ENCODE data around the gene WTAP.
"Not testable (repeated sequence)": the region's sequence is repeated elsewhere in the genome, so short reads cannot be mapped to it uniquely, and the experiment has no call there.

WTAP gene

GRCh38 chr6:159716247-159717096 is 10.8 kb upstream of the WTAP start:
- CTCF ChIA-PET, result no interaction called here
- POLR2A ChIA-PET, result interaction anchor here (2.5 kb wide), 1 partner anchor 11 kb away, joined by 13 read pairs; the partner anchor contains the start of gene WTAP
- DNase-seq (ENCODE audit: extremely low spot score), result no peak
- TF ChIP-seq CTBP1 (IDR thresholded peaks at IDR 0.05; ENCODE audit: borderline replicate concordance), result no peak
- TF ChIP-seq, protein P1, sequence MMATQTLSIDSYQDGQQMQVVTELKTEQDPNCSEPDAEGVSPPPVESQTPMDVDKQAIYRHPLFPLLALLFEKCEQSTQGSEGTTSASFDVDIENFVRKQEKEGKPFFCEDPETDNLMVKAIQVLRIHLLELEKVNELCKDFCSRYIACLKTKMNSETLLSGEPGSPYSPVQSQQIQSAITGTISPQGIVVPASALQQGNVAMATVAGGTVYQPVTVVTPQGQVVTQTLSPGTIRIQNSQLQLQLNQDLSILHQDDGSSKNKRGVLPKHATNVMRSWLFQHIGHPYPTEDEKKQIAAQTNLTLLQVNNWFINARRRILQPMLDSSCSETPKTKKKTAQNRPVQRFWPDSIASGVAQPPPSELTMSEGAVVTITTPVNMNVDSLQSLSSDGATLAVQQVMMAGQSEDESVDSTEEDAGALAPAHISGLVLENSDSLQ (IDR thresholded peaks at IDR 0.05), result no peak
- TF ChIP-seq NFRKB (IDR thresholded peaks at IDR 0.05), result no peak
- TF ChIP-seq ARNT (IDR thresholded peaks at IDR 0.05), result no peak
- TF ChIP-seq ELF4 (IDR thresholded peaks at IDR 0.05), result no peak
- no peak for TF ChIP-seq TARDBP (IDR thresholded peaks at IDR 0.05)
- no peak for TF ChIP-seq FOXM1 (IDR thresholded peaks at IDR 0.05; ENCODE audit: borderline replicate concordance)
- TF ChIP-seq FOXA1 (IDR thresholded peaks at IDR 0.05), result no peak
- no peak for TF ChIP-seq L3MBTL2 (conservative IDR thresholded peaks at IDR 0.05)
- no peak for TF ChIP-seq SUZ12 (IDR thresholded peaks at IDR 0.05)
- TF ChIP-seq HDGF (IDR thresholded peaks at IDR 0.05; ENCODE audit: borderline replicate concordance), result no peak
- TF ChIP-seq LEF1 (IDR thresholded peaks at IDR 0.05; ENCODE audit: borderline replicate concordance), result no peak

DNA sequence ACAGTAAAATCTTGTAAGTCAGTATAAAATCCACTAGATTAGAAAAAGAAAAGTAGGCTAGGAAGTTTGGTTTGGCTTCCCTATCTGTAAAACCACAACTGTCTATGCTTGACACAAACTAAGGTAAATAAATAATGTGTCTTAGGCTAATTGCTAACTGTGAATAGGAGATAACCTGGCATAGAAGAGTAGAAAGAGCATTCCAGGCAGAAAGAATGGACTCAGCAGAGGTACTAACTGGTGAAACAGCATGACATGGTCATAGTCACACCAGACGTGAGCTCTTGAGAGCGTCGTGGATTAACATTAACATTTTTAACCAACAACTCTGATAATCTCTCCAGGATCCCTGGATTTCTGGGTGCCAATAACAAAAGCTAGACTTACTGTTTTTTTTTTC is 8.7 kb upstream of the WTAP start:
- DNase-seq (ENCODE audit: extremely low spot score), result no peak
- POLR2A ChIA-PET, result interaction anchor here (2.5 kb wide), 1 partner anchor 9 kb away, joined by 13 read pairs; the partner anchor contains the start of gene WTAP
- TF ChIP-seq LEF1 (IDR thresholded peaks at IDR 0.05; ENCODE audit: borderline replicate concordance), result no peak
- TF ChIP-seq BHLHE40 (IDR thresholded peaks at IDR 0.05; ENCODE audit: borderline replicate concordance), result no peak
- CTCF ChIA-PET, result interaction anchor here (0.6 to 1.1 kb wide), 2 partner anchors 8 to 27 kb away, joined by 3 to 5 read pairs; partner anchors contain the start of gene WTAP

DNA sequence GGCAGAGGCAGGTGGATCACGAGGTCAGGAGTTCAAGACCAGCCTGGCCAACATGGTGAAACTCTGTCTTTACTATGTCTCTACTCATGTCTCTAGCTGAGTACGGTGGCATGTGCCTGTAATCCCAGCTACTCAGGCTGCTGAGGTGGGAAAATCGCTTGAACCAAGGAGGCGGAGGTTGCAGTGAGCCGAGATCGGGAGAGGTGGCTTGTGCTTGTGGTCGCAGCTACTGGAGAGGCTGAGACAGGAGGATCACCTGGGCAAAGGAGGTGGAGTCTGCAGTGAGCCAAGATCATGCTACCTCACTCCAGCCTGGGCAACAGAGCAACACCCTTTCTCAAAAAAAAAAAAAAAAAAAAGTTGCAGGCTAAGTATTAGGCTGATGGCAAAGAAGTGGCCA is 8.0 kb upstream of the WTAP start:
- ChIA-PET POLR2A (interaction anchor here (2.5 kb wide), 1 partner anchor 8 kb away, joined by 13 read pairs; the partner anchor contains the start of gene WTAP), CTCF (interaction anchor here (0.6 kb wide), 1 partner anchor 8 kb away, joined by 5 read pairs; the partner anchor contains the start of gene WTAP)
- no peak for DNase-seq (ENCODE audit: extremely low spot score)
- TF ChIP-seq SP1 (IDR thresholded peaks at IDR 0.05) (no peak), FOXA1 (IDR thresholded peaks at IDR 0.05) (no peak), L3MBTL2 (conservative IDR thresholded peaks at IDR 0.05) (no peak), ELF4 (IDR thresholded peaks at IDR 0.05) (no peak), FOXK2 (IDR thresholded peaks at IDR 0.05) (no peak), CTBP1 (IDR thresholded peaks at IDR 0.05; ENCODE audit: borderline replicate concordance) (no peak), ZNF384 (IDR thresholded peaks at IDR 0.05) (no peak), ARNT (IDR thresholded peaks at IDR 0.05) (no peak), HDGF (IDR thresholded peaks at IDR 0.05; ENCODE audit: borderline replicate concordance) (no peak), TARDBP (IDR thresholded peaks at IDR 0.05) (no peak), FOXM1 (IDR thresholded peaks at IDR 0.05; ENCODE audit: borderline replicate concordance) (no peak), LEF1 (IDR thresholded peaks at IDR 0.05; ENCODE audit: borderline replicate concordance) (no peak)

- CTCF ChIA-PET, result interaction anchor here (0.6 to 0.7 kb wide), 2 partner anchors 62 to 225 kb away, joined by 3 to 4 read pairs; no protein-coding TSS in a partner anchor
- DNase-seq (ENCODE audit: extremely low spot score), result peak; percentile 32
- POLR2A ChIA-PET, result interaction anchor here (1.1 kb wide), 1 partner anchor 70 kb away, joined by 7 read pairs; the partner anchor contains the start of genes MRPL18 and TCP1
- TF ChIP-seq ZNF384 (IDR thresholded peaks at IDR 0.05) (peak; percentile 98), FOXA1 (IDR thresholded peaks at IDR 0.05) (no peak), FOXK2 (IDR thresholded peaks at IDR 0.05) (no peak)
Measured at GRCh38 chr6:159720708-159721107, 6.6 kb upstream of the WTAP start.

DNA sequence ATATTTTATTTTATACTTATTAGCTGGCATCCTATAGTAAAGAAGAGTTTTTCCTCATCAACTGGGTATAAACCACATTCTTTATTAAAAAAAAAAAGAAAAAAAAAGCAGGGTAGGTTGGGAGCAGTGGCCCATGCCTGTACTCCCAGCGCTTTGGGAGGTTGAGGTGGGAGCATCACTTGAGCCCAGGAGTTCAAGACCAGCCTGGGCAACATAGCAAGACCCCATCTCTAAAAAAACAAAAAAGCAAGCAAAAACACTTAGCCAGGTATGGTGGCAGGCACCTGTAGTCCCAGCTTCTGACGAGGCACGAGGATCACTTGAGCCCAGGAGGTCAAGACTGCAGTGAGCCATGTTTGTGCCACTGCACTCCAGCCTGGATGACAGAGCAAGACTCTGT is 5.3 kb upstream of the WTAP start:
- POLR2A ChIA-PET; CTCF ChIA-PET; DNase-seq (ENCODE audit: extremely low spot score): not testable (repeated sequence)

DNA sequence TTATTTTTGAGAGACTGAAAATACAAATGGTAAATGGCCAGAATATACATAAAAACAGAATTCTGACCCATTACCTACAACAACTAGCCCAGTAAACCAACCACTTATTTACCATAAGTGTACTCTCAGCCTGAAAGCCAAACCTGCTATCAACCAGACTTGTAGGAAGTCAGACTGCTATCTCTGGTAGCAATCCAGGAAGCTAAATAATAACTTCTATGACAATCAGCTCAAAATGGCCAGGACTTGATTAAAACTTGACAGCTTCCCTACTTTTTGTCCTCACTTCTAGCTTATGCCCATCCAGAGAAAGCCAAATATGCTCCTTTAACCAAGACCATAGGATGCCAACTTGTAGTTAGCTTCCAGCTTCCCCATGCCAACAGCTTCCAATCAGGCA is 4.7 kb upstream of the WTAP start:
- DNase-seq (ENCODE audit: extremely low spot score), result no peak
- ChIA-PET POLR2A (interaction anchor here (1.0 to 1.2 kb wide), 2 partner anchors 65 to 68 kb away, joined by 3 to 4 read pairs; partner anchors contain the start of gene MRPL18), CTCF (no interaction called here)
- no peak for TF ChIP-seq L3MBTL2 (conservative IDR thresholded peaks at IDR 0.05)
- TF ChIP-seq SUZ12 (IDR thresholded peaks at IDR 0.05), result no peak

DNA sequence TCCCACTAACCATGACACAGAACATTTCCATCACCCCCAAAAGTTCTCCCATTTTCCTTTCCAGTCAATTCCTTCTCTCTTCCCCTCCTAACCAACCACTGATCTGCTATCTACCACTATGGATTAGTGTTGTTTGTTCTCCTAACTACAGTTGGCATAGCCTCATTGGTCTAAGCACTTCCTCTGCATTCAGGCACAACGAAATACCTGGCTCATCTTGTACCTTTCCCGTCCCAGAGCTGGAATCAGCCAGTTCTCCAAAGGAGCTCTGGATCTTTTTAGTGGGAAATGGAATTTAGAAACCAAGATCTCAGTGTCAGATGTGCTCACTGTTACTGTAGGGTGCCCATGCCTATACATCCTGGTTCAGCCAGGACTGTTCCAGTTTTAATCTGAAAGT is 4.0 kb upstream of the WTAP start:
- DNase-seq (ENCODE audit: extremely low spot score), result no peak
- no peak for TF ChIP-seq ZNF384 (IDR thresholded peaks at IDR 0.05)
- TF ChIP-seq NFRKB (IDR thresholded peaks at IDR 0.05), result no peak
- no peak for TF ChIP-seq FOXK2 (IDR thresholded peaks at IDR 0.05)
- no peak for TF ChIP-seq TARDBP (IDR thresholded peaks at IDR 0.05)
- TF ChIP-seq, protein P1 (IDR thresholded peaks at IDR 0.05), result no peak
- TF ChIP-seq ELF4 (IDR thresholded peaks at IDR 0.05), result no peak
- no peak for TF ChIP-seq ARNT (IDR thresholded peaks at IDR 0.05)
- TF ChIP-seq SP1 (IDR thresholded peaks at IDR 0.05), result no peak
- TF ChIP-seq L3MBTL2 (conservative IDR thresholded peaks at IDR 0.05), result no peak
- no peak for TF ChIP-seq HDGF (IDR thresholded peaks at IDR 0.05; ENCODE audit: borderline replicate concordance)
- no peak for TF ChIP-seq BHLHE40 (IDR thresholded peaks at IDR 0.05; ENCODE audit: borderline replicate concordance)
- no peak for TF ChIP-seq FOXM1 (IDR thresholded peaks at IDR 0.05; ENCODE audit: borderline replicate concordance)
- TF ChIP-seq SUZ12 (IDR thresholded peaks at IDR 0.05), result no peak
- TF ChIP-seq CTBP1 (IDR thresholded peaks at IDR 0.05; ENCODE audit: borderline replicate concordance), result no peak
- TF ChIP-seq FOXA1 (IDR thresholded peaks at IDR 0.05), result no peak
- TF ChIP-seq LEF1 (IDR thresholded peaks at IDR 0.05; ENCODE audit: borderline replicate concordance), result no peak
- POLR2A ChIA-PET, result interaction anchor here (1.0 to 1.2 kb wide), 2 partner anchors 65 to 67 kb away, joined by 3 to 4 read pairs; partner anchors contain the start of gene MRPL18
- CTCF ChIA-PET, result no interaction called here
